Pancreas (tissue), 10 donors: ENCODE data around the gene NUS1. TPM values are rescaled to one million over a fixed set of nuclear protein-coding genes. Genes with fewer than 3 reads are reported as not detected.
A peak's percentile ranks its signal among the peaks of the same experiment; 100 is the strongest.
"Not testable (repeated sequence)": the region's sequence is repeated elsewhere in the genome, so short reads cannot be mapped to it uniquely, and the experiment has no call there.

ENCODE experiments used
- ATAC-seq, 4 donors: fragments of 200-7000 bp; cut with Tn5 transposase; one replicate each; pipeline versions ENCODE4 v1.8.0 to v1.9.1; 2020; ENCODE audit warnings: mild to moderate bottlenecking in 4 of 4, moderate library complexity in 4 of 4
- DNase-seq, 6 donors: peaks; one replicate each; pipeline ENCODE4 v3.0.0-alpha.2; 2020
- FAIRE-seq: peaks from 2 replicates; lab custom pipeline; 2012; peaks lifted over from hg19 to GRCh38; lab: Jason Lieb, UNC
- H3K27ac ChIP-seq, 4 donors: fragments of 200-600 bp; sonication (generic); 1 replicate in 3 of 4; 2 replicates in 1 of 4; pipeline versions ENCODE4 v1.5.0 to v1.8.0; 2020
- H3K27me3 ChIP-seq, 4 donors: fragments of 200-600 bp; one replicate each; pipeline ENCODE4 v1.8.0; 2021
- H3K36me3 ChIP-seq, 3 donors: fragments of 200-600 bp; sonication (generic) in 1 of 3; one replicate each; pipeline versions ENCODE4 v1.5.0 to v1.8.0; 2020 to 2021
- H3K4me1 ChIP-seq, 3 donors: fragments of 200-600 bp; one replicate each; pipeline ENCODE4 v1.8.0; 2021
- H3K4me3 ChIP-seq, 4 donors: fragments of 200-600 bp; sonication (generic) in 2 of 4; one replicate each; pipeline versions ENCODE4 v1.5.0 to v1.8.0; 2020 to 2021
- H3K9me3 ChIP-seq, 4 donors: fragments of 200-600 bp; one replicate each; pipeline ENCODE4 v1.8.0; 2021
- WGBS, 2 donors: extraction: QIAGEN DNeasy Blood & Tissue Kit; methylation state at CpG; one replicate each; pipeline ENCODE4 v1.1.7; 2013; 5-methylcytosine and 5-hydroxymethylcytosine counted together
- intact Hi-C, 3 donors: fragments of 100-400 bp; cut with DNase I; formaldehyde crosslinking; loops; one replicate each; pipeline versions ENCODE4 v1.11.1 to v1.14.2; 2022
- polyA plus RNA-seq, 2 donors: library from polyadenylated mRNA; stranded (reverse); fragments of 200-250 nt; gene quantifications; one replicate each; pipeline ENCODE4 v1.2.3, GENCODE V29; 2013
- total RNA-seq, 6 donors: library from RNA; stranded (reverse); fragmentation: NEBNext Ultra II Directional in 4 of 6; extraction: Animal tissue kit (Norgen Biotek cat#: 25700) in 4 of 6; gene quantifications; one replicate each; pipeline versions ENCODE4 v1.2.1 to v1.2.4, GENCODE V29; 2021 to 2023
- TF ChIP-seq, protein P1 (sequence below), 4 donors: fragments of 200-600 bp; sonication (generic) in 3 of 4; IDR thresholded peaks; one replicate each; pipeline versions ENCODE4 v1.5.0 to v1.8.0; 2021; ENCODE audit warnings: antibody characterized with exemption in 4 of 4
- donor health status: healthy with polysubstance abuse.
- donor health status: DM: no; HTN: no; CAD: no; lungs with moderate emphysema.
- donor health status: DM: no; HTN: no; CAD: no.
- donor health status: control.
- donor health status: control.
- donor health status: Bipolar disorder and iron deficiency.
- donor health status: DM: yes; HTN: yes; CAD: no.
- donor health status: DM: no; HTN: no; CAD: no.
- donor health status: DM: no; HTN: no; CAD: no.
- donor health status: DM: yes; HTN: yes; CAD: no.

NUS1 gene
- total and polyA plus RNA-seq, 8 donors = 9.3 to 22.2 (median 15.8) TPM

DNA sequence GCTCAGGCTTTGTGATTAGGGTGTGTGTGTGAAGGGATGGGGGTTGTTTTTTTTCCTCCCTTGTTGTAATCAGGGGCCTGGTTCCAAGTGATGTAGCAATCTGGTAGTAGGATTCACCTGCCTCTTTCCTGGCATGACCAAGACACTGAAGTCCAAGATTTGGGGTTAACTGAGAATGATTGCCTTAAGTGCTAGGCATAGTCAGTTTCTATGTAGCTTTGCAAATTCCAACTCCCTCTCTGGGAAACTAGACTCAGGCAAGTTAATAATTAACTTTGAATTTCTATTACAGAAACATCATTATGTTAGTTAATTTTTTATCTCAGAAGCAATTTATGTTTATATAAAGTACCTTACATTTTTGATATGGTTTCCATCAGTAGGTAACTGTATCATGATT, 43.6 kb downstream of the NUS1 start:
- FAIRE-seq (no peak), ATAC-seq (no peak), DNase-seq (no peak)
- H3K36me3 ChIP-seq = no peaks in the 10 kb centered on the region
- no peaks in the 10 kb centered on the region for H3K4me1 ChIP-seq
- intact Hi-C loops = no loop called here
- no peaks in the 10 kb centered on the region for H3K9me3 ChIP-seq
- no peaks in the 10 kb centered on the region for H3K27me3 ChIP-seq
- H3K27ac ChIP-seq = no peak overlapping the region
- no peak overlapping the region for H3K4me3 ChIP-seq
- TF ChIP-seq, protein P1, sequence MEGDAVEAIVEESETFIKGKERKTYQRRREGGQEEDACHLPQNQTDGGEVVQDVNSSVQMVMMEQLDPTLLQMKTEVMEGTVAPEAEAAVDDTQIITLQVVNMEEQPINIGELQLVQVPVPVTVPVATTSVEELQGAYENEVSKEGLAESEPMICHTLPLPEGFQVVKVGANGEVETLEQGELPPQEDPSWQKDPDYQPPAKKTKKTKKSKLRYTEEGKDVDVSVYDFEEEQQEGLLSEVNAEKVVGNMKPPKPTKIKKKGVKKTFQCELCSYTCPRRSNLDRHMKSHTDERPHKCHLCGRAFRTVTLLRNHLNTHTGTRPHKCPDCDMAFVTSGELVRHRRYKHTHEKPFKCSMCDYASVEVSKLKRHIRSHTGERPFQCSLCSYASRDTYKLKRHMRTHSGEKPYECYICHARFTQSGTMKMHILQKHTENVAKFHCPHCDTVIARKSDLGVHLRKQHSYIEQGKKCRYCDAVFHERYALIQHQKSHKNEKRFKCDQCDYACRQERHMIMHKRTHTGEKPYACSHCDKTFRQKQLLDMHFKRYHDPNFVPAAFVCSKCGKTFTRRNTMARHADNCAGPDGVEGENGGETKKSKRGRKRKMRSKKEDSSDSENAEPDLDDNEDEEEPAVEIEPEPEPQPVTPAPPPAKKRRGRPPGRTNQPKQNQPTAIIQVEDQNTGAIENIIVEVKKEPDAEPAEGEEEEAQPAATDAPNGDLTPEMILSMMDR (IDR thresholded peaks at IDR 0.05) = no peak

DNA sequence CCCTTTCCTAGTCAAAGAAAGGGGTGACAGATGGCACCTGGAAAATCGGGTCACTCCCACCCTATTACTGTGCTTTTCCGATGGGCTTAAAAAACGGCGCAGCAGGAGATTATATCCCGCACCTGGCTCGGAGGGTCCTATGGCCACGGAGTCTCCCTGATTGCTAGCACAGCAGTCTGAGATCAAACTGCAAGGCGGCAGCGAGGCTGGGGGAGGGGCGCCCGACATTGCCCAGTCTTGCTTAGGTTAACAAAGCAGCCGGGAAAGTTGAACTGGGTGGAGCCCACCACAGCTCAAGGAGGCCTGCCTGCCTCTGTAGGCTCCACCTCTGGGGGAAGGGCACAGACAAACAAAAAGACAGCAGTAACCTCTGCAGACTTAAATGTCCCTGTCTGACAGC, 46.3 kb downstream of the NUS1 start:
- H3K27ac ChIP-seq, H3K27me3 ChIP-seq, FAIRE-seq, H3K9me3 ChIP-seq, H3K4me3 ChIP-seq, ATAC-seq, H3K4me1 ChIP-seq, intact Hi-C loops, H3K36me3 ChIP-seq: not testable (repeated sequence)
- peak in 1 of 6 donors; percentile 29 for DNase-seq
- 94 to 95% methylated on average over 12 of the region's 12 CpGs for WGBS, 2 donors

DNA sequence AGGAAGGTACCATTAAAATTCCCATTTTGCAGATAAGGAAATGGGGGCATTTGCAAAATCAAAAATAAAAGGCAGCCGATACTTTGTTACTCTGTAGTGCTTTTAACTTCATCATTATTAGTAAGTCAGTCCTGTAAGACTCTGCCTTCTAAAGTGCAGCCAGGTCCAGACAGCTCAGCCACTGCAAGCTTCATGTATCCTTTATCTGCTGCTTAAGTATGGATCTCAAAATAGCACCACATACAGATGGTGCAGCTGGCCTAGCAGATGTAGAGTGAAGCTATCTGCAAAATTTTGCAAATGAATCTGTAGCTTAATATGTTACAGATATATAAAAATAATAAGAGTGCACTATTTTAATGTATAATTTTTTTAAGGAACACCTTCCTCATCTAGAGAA, 53.4 kb downstream of the NUS1 start:
- no peak for ATAC-seq
- no peak for FAIRE-seq

DNA sequence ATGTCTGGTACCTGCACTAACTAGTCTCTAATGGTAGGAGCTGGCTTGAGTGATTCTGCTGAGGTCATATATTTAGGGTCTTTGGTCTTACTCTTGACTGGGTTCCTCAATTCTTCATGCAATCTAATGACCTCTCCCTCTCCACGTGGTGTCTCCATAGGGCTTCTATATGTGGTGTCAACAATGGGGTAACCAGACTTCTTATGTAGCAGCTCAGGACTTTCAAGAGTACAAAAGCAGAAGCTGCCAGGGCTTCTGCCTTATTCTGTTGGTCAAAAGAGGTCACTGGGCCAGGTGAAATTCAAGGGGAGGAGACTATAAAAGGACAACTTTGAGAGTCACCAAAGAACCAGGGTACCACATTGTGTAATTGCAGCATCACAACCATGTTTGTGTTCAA, 54.3 kb downstream of the NUS1 start:
- Histone ChIP-seq H3K27ac (no peak overlapping the region), H3K4me1 (no peaks in the 10 kb centered on the region), H3K27me3 (no peaks in the 10 kb centered on the region), H3K9me3 (no peaks in the 10 kb centered on the region), H3K4me3 (no peak overlapping the region), H3K36me3 (no peaks in the 10 kb centered on the region)
- FAIRE-seq = no peak
- DNase-seq = no peak
- TF ChIP-seq, protein P1 (IDR thresholded peaks at IDR 0.05) = no peak
- 34 to 50% methylated on average over 1 of the region's 1 CpG for WGBS, 2 donors
- intact Hi-C loops = no loop called here
- ATAC-seq = no peak

More for the DNA sequence above, 53.4 kb downstream of the NUS1 start:
- 84 to 94% methylated on average over 1 of the region's 1 CpG for WGBS, 2 donors
- Histone ChIP-seq H3K4me3 (no peak overlapping the region), H3K27me3 (no peaks in the 10 kb centered on the region), H3K4me1 (no peaks in the 10 kb centered on the region), H3K9me3 (no peaks in the 10 kb centered on the region), H3K27ac (no peak overlapping the region), H3K36me3 (no peaks in the 10 kb centered on the region)
- intact Hi-C loops = no loop called here
- TF ChIP-seq, protein P1 (IDR thresholded peaks at IDR 0.05) = no peak
- no peak for DNase-seq

DNA sequence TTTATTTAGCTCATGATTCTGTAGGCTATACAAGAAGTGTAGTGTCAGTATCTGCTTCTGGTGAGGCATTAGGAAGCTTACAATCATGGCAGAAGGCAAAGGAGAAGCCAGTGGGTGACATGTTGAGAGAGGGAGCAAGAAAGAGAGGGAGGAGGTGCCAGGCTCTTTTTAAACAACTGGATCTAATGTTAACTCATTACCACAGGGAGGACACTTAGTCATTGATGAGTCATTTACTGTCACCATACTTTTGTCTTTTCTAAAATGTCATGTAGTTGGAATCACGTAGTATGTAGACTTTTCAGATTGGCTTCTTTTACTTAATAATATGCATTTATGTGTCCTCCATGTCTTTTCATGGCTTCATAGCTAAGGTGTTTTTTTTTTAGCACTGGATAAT, 58.1 kb downstream of the NUS1 start:
- TF ChIP-seq, protein P1 (IDR thresholded peaks at IDR 0.05) = no peak
- ATAC-seq = no peak
- intact Hi-C loops = no loop called here
- no peaks in the 10 kb centered on the region for H3K9me3 ChIP-seq
- no peaks in the 10 kb centered on the region for H3K4me1 ChIP-seq
- no peak overlapping the region for H3K27ac ChIP-seq
- DNase-seq = no peak
- H3K27me3 ChIP-seq = no peaks in the 10 kb centered on the region
- 68 to 88% methylated on average over 1 of the region's 1 CpG for WGBS, 2 donors
- no peak for FAIRE-seq
- H3K36me3 ChIP-seq = no peaks in the 10 kb centered on the region
- H3K4me3 ChIP-seq = no peak overlapping the region
